GM20431 (cell line): ENCODE results near the gene ZNF799.
"Not testable (repeated sequence)": the region's sequence is repeated elsewhere in the genome, so short reads cannot be mapped to it uniquely, and the experiment has no call there.

Experiments used
- in situ Hi-C: fragments of 300-500 bp; cut with MseI, MboI; formaldehyde crosslinking; loops from one replicate; pipeline ENCODE4 v1.15.0; 2020; ENCODE audit warnings: low sequenced_read_pairs; ENCODE audit not compliant: unreplicated experiment

ZNF799 gene

GRCh38 chr19:12364391-12365235 lies 36.5 kb downstream of the ZNF799 start:
- in situ Hi-C loops = no loop called here

DNA sequence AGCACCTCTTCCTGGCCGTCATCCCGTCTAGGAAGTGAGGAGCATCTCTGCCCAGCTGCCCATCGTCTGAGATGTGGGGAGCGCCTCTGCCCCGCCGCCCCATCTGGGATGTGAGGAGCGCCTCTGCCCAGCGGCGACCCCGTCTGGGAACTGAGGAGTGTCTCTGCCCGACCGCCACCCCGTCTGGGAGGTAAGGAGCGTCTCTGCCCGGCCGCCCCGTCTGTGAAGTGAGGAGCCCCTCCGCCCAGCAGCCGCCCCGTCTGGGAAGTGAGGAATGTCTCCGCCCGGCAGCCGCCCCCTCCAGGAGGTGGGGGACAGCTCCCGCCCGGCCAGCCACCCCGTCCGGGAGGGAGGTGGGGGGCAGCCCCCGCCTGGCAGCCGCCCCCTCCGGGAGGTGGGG lies 38.8 kb downstream of the ZNF799 start:
- in situ Hi-C loops = not testable (repeated sequence)

DNA sequence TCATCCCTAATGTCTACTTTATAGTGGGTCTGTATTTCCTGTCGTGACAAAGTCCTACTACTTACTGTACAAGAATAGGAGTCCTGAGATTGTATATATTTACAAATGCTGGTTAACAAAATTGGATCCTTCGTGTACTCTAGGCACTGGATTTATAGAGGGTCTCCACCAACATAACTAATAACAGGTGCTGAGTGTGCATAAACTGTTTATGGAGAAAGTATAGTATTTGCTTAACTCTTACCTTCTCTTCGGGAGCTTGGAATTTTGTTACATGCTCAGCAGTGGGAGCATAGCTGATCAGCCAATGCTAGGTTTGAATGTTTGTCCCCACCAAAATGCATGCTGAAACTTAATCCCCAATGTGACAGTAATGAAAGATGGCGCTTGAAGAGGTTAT lies 47.7 kb downstream of the ZNF799 start:
- in situ Hi-C loops = no loop called here

DNA sequence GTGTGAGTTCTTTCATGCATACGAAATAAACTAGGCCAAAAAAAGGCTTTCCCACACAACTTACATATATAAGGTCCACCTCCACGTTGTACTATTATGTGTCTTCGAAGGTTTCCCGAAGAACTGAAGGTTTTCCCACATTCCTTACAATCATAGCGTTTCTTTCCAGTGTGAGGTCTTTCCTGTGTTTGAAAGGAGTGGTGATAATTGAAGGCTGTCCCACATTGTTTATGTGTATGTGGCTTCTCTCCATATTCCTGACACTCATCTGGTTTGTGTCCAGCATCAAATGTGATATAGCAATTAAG lies 50.2 kb downstream of the ZNF799 start:
- in situ Hi-C loops = no loop called here

DNA sequence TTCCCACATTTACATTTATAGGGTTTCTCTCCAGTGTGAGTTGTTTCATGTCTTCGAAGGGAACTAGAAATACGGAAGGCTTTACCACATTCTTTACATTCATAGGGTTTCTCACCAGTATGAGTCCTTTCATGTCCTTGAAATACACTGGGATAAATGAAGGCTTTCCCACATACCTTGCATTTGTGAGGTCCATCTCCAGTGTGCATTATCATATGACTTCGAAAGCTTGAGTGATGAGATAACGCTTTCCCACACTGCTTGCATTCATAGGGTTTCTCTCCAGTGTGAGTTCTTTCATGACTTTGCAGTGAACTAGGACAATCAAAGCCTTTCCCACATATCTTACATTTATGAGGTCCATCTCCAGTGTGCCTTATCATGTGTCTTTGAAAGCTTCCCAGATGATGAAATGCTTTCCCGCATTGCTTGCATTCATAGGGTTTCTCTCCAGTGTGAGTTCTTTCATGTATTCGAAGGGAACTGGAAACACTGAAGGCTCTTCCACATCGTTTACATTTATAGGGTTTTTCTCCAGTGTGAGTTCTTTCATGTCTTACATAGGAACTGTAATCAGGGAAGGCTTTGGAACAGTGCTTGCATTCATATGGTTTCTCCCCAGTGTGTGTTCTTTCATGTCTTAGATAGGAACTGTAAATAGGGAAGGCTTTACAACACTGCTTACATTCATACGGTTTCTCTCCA lies 50.7 kb downstream of the ZNF799 start:
- in situ Hi-C loops = no loop called here

GRCh38 chr19:12346896-12347295 lies 54.2 kb downstream of the ZNF799 start:
- in situ Hi-C loops = no loop called here

GRCh38 chr19:12345197-12345596 lies 55.9 kb downstream of the ZNF799 start:
- in situ Hi-C loops = no loop called here
